Endothelial cell of umbilical vein (primary cell): ENCODE data around the gene CLIC5. TPM values are rescaled to one million over a fixed set of nuclear protein-coding genes. Genes with fewer than 3 reads are reported as not detected.

Experiments
- BruUV-seq: library from RNA; stranded (reverse); fragments of 400-500 nt; replicated peaks from 2 replicates; lab custom pipeline; 2021; lab: Mats Ljungman, UMichigan
- CTCF ChIA-PET: fragments of 300-600, 350-600 bp; sonication (Branson Sonifier 250); formaldehyde crosslinking; loops from one replicate; lab custom pipeline; 2021; ENCODE audit warnings: antibody characterized with exemption, inconsistent platforms; lab: Charles Lee
- POLR2A ChIA-PET: fragments of 300-600, 350-600 bp; sonication (Branson Sonifier 250); formaldehyde crosslinking; loops from one replicate; lab custom pipeline; 2021; ENCODE audit warnings: antibody characterized with exemption, inconsistent platforms; lab: Charles Lee
- DNase-seq: peaks from one replicate; pipeline ENCODE4 v3.0.0-alpha.2; 2011; ENCODE audit warnings: low read depth, low spot score
- FAIRE-seq: peaks from 2 replicates; lab custom pipeline; 2011; peaks lifted over from hg19 to GRCh38; lab: Jason Lieb, UNC
- H2AFZ ChIP-seq: 2 replicates; pipeline ENCODE4 v1.6.0; 2012; ENCODE audit warnings: low read depth, low read length, control low read depth, inconsistent platforms
- H3K27ac ChIP-seq: 2 replicates; pipeline ENCODE4 v1.5.1; 2011; ENCODE audit warnings: low read depth, mild to moderate bottlenecking, control low read depth, low read length, moderate library complexity; ENCODE audit not compliant: insufficient read depth
- H3K27me3 ChIP-seq, 2 experiments: 2 replicates each; pipeline versions ENCODE4 v1.6.0 to v1.6.1; 2011; ENCODE audit warnings: low read length in 2 of 2, mixed read lengths in 1 of 2; ENCODE audit not compliant: control insufficient read depth in 2 of 2, insufficient read depth in 2 of 2
- H3K36me3 ChIP-seq, 2 experiments: 2 replicates in 1 of 2; 3 replicates in 1 of 2; pipeline ENCODE4 v1.5.1; 2011; ENCODE audit warnings: low read length in 2 of 2, mild to moderate bottlenecking in 1 of 2, moderate library complexity in 1 of 2; ENCODE audit not compliant: control insufficient read depth in 2 of 2, insufficient read depth in 2 of 2; ENCODE audit errors: extremely low read depth in 1 of 2
- H3K4me1 ChIP-seq: 3 replicates; pipeline ENCODE4 v1.5.1; 2011; ENCODE audit warnings: mild to moderate bottlenecking, low read length; ENCODE audit not compliant: control insufficient read depth, insufficient read depth; ENCODE audit errors: extremely low read depth
- H3K4me2 ChIP-seq: 2 replicates; pipeline ENCODE4 v1.6.1; 2011; ENCODE audit warnings: low read length, control low read depth, mixed read lengths; ENCODE audit not compliant: insufficient read depth
- H3K4me3 ChIP-seq, 3 experiments: fragments of 200-600 bp in 1 of 3; sonication (generic), shearing (Covaris generic) in 1 of 3; replicated peaks in 1 of 3; 2 replicates each; pipeline ENCODE4 v1.5.1; 2011 to 2016; ENCODE audit warnings: control low read depth in 3 of 3, low read length in 3 of 3, mild to moderate bottlenecking in 2 of 3, inconsistent platforms in 1 of 3, low read depth in 1 of 3, moderate library complexity in 1 of 3; ENCODE audit not compliant: insufficient read depth in 1 of 3
- H3K79me2 ChIP-seq: 2 replicates; pipeline ENCODE4 v1.6.0; 2012; ENCODE audit warnings: low read length, inconsistent platforms; ENCODE audit not compliant: control insufficient read depth, insufficient read depth
- H3K9ac ChIP-seq: replicated peaks from 2 replicates; pipeline ENCODE3; 2011; ENCODE audit warnings: low read length, control low read depth; ENCODE audit not compliant: insufficient read depth; ENCODE audit errors: extremely low read depth
- H3K9me1 ChIP-seq: replicated peaks from 3 replicates; pipeline ENCODE4 v1.6.0; 2011; ENCODE audit warnings: mild to moderate bottlenecking, low read length; ENCODE audit not compliant: control insufficient read depth, insufficient read depth; ENCODE audit errors: extremely low read depth
- H3K9me3 ChIP-seq: replicated peaks from 2 replicates; pipeline ENCODE4 v1.5.1; 2012; ENCODE audit warnings: low read length, inconsistent platforms; ENCODE audit not compliant: control insufficient read depth, insufficient read depth
- H4K20me1 ChIP-seq: replicated peaks from 2 replicates; pipeline ENCODE3; 2011; ENCODE audit warnings: mild to moderate bottlenecking, low read length; ENCODE audit not compliant: control insufficient read depth, insufficient read depth; ENCODE audit errors: extremely low read depth
- EZH2 ChIP-seq: IDR thresholded peaks from 2 replicates; pipeline ENCODE4 v1.6.1; 2012; ENCODE audit warnings: borderline replicate concordance, low read depth, mild to moderate bottlenecking, moderate library complexity, low read length, inconsistent platforms; ENCODE audit not compliant: severe bottlenecking
- FOS ChIP-seq: IDR thresholded peaks from 2 replicates; pipeline ENCODE4 v1.6.1; 2011; ENCODE audit warnings: mild to moderate bottlenecking, low read length, moderate library complexity, borderline replicate concordance; ENCODE audit not compliant: insufficient read depth
- GATA2 ChIP-seq: IDR thresholded peaks from 2 replicates; pipeline ENCODE4 v1.7.0; 2011; ENCODE audit warnings: low read depth, mild to moderate bottlenecking, moderate library complexity, mixed read lengths, low read length; ENCODE audit not compliant: insufficient read length, insufficient read depth
- JUN ChIP-seq: IDR thresholded peaks from 2 replicates; pipeline ENCODE4 v1.6.1; 2011; ENCODE audit warnings: borderline replicate concordance, low read depth; ENCODE audit not compliant: insufficient read length, insufficient read depth
- MYC ChIP-seq: IDR thresholded peaks from one replicate; pipeline ENCODE4 v1.6.1; 2011; ENCODE audit warnings: mild to moderate bottlenecking, low read depth, low read length
- POLR2A ChIP-seq: IDR thresholded peaks from 2 replicates; pipeline ENCODE4 v1.6.1; 2012; ENCODE audit warnings: low read depth, mild to moderate bottlenecking, control low read depth, low read length
- POLR2AphosphoS5 ChIP-seq: IDR thresholded peaks from 2 replicates; pipeline ENCODE4 v1.6.1; 2012; ENCODE audit warnings: low read depth, mild to moderate bottlenecking, control low read depth, low read length, moderate library complexity; ENCODE audit not compliant: insufficient read depth
- dilution Hi-C: fragments of 300-500 bp; cut with MboI; formaldehyde crosslinking; loops from one replicate; pipeline ENCODE4 v1.15.0; 2019; ENCODE audit warnings: low sequenced_read_pairs; ENCODE audit not compliant: extremely low pct_ligation_motif_present
- intact Hi-C: fragments of 100-400 bp; cut with micrococcal nuclease; formaldehyde crosslinking; loops from one replicate; pipeline ENCODE4 v1.10.0; 2022
- polyA plus RNA-seq, 4 experiments: library from polyadenylated mRNA; depleted of rRNA in 3 of 4; stranded (reverse) in 3 of 4; unstranded in 1 of 4; fragments of >200 nt; gene quantifications; 2 replicates each; pipeline versions ENCODE4 v1.2.1 to v1.2.3, GENCODE V29; 2011 to 2012; ENCODE audit warnings: missing spikeins in 1 of 4
- total RNA-seq: library from RNA; stranded (reverse); gene quantifications from 2 replicates; pipeline ENCODE4 v1.2.3, GENCODE V29; 2021
- TF ChIP-seq, protein P1 (sequence below): IDR thresholded peaks from 2 replicates; pipeline ENCODE4 v1.6.1; 2011; ENCODE audit not compliant: insufficient read depth, insufficient read length
- TF ChIP-seq, protein P2 (sequence below), 2 donors: IDR thresholded peaks; 1 replicate in 1 of 2; 2 replicates in 1 of 2; pipeline ENCODE4 v1.5.1; 2011; ENCODE audit warnings: low read length in 2 of 2, mild to moderate bottlenecking in 2 of 2, moderate library complexity in 2 of 2, control low read depth in 1 of 2, inconsistent platforms in 1 of 2, low read depth in 1 of 2; ENCODE audit not compliant: insufficient read depth in 1 of 2; ENCODE audit errors: extremely low read depth in 1 of 2

The CLIC5 gene
- total and polyA plus RNA-seq, 2 donors (not counting 3 experiments of a cell fraction or from before 2014, with no cell fraction given), result 0.07 TPM; not detected in 1

DNA sequence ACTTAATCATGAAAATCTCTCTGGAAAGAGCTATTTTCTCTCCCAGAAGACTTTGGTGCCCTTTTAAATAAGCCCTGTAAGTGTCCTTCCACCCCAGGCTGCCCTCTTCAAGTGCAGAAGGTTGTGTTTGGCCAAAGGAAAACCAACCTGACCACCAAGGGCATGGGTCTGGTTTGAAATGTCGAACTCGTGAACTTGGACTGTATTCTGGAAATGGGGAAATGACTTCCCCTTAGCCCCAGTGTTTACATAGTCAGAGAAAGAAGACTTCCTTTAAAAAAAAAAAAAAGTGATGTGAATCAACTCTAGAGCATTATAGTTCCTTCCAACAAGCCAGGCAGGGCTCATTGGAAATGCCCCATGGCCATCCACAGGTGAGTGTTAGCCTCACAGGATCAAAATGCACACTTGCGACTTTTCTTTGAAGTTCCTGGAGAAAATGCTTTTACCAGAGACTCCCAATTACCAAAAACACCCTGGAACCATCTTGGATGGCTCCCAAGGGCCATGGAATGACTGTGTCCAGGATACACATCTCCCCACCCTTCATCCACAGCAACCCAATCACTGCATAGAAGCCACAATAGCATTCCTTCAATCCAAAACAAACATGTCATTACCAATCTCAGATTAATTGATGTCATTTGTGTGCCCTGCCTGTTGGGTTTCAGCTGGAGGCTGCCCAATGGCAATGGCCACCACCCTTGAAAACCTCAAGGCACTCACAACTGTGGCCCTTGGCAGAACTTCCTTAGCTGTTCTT, 133.8 kb downstream of the CLIC5 start:
- no peak for FAIRE-seq
- Histone ChIP-seq H3K4me3 (no peak overlapping the region), H3K79me2 (no peaks in the 10 kb centered on the region), H4K20me1 (no peaks in the 10 kb centered on the region), H3K27me3 (no peaks in the 10 kb centered on the region), H3K4me1 (no peaks in the 10 kb centered on the region), H3K36me3 (no peaks in the 10 kb centered on the region), H3K9me1 (no peaks in the 10 kb centered on the region), H2AFZ (no peak overlapping the region), H3K9ac (no peak overlapping the region), H3K27ac (no peak overlapping the region), H3K4me2 (no peak overlapping the region), H3K9me3 (no peaks in the 10 kb centered on the region)
- TF ChIP-seq POLR2A, result no peak
- TF ChIP-seq, protein P1, sequence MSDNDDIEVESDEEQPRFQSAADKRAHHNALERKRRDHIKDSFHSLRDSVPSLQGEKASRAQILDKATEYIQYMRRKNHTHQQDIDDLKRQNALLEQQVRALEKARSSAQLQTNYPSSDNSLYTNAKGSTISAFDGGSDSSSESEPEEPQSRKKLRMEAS, result no peak
- no peak for TF ChIP-seq JUN
- dilution Hi-C loops (no loop called here), intact Hi-C loops (no loop called here)
- DNase-seq, result no peak
- POLR2A ChIA-PET, result no interaction called here
- no TSS peak for BruUV-seq
- CTCF ChIA-PET, result no interaction called here

DNA sequence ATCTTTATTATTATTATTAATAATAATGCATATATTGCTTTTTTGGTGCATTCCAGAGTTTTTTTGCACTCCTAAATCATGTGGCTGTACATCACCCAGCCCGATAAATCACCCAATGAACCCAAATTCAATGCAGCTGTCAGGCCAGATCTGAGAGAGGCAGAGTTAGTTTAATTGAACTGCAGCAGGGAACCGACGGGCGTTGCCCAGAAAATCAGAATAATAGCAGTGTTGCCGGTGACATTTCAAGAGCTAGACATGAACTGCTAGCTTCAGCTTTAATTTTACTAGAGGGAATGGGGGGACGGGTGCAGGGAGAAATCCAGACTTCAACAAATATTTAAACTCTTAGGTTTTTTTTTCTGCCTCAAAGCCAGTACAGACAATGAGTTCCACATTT, 135.0 kb downstream of the CLIC5 start:
- Histone ChIP-seq H3K36me3 (no peaks in the 10 kb centered on the region), H3K27ac (no peak overlapping the region), H3K4me2 (no peak overlapping the region), H3K9ac (no peak overlapping the region), H3K79me2 (no peaks in the 10 kb centered on the region), H4K20me1 (no peaks in the 10 kb centered on the region), H3K4me1 (no peaks in the 10 kb centered on the region), H3K9me3 (no peaks in the 10 kb centered on the region), H2AFZ (no peak overlapping the region), H3K27me3 (no peaks in the 10 kb centered on the region), H3K9me1 (no peaks in the 10 kb centered on the region), H3K4me3 (no peak overlapping the region)
- POLR2A ChIA-PET, result no interaction called here
- DNase-seq, result no peak
- FAIRE-seq, result no peak
- dilution Hi-C loops (no loop called here), intact Hi-C loops (no loop called here)
- TF ChIP-seq, protein P2, sequence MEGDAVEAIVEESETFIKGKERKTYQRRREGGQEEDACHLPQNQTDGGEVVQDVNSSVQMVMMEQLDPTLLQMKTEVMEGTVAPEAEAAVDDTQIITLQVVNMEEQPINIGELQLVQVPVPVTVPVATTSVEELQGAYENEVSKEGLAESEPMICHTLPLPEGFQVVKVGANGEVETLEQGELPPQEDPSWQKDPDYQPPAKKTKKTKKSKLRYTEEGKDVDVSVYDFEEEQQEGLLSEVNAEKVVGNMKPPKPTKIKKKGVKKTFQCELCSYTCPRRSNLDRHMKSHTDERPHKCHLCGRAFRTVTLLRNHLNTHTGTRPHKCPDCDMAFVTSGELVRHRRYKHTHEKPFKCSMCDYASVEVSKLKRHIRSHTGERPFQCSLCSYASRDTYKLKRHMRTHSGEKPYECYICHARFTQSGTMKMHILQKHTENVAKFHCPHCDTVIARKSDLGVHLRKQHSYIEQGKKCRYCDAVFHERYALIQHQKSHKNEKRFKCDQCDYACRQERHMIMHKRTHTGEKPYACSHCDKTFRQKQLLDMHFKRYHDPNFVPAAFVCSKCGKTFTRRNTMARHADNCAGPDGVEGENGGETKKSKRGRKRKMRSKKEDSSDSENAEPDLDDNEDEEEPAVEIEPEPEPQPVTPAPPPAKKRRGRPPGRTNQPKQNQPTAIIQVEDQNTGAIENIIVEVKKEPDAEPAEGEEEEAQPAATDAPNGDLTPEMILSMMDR (IDR thresholded peaks at IDR 0.05; ENCODE audit: extremely low read depth in 1 of 2, insufficient read depth in 1 of 2, low read depth in 1 of 2, low read length in 2 of 2), result no peak
- TF ChIP-seq JUN, result no peak
- no peak for TF ChIP-seq POLR2AphosphoS5
- TF ChIP-seq EZH2, result no peak
- TF ChIP-seq GATA2, result no peak
- no peak for TF ChIP-seq MYC
- TF ChIP-seq, protein P1, result no peak
- TF ChIP-seq POLR2A, result no peak
- no peak for TF ChIP-seq FOS
- CTCF ChIA-PET, result no interaction called here
- no TSS peak for BruUV-seq
